ENCODE data around the gene MANBA. TPM values are rescaled to one million over a fixed set of nuclear protein-coding genes. Genes with fewer than 3 reads are reported as not detected.
"Not testable (repeated sequence)": the region's sequence is repeated elsewhere in the genome, so short reads cannot be mapped to it uniquely, and the experiment has no call there.

Gene MANBA
- polyA plus RNA-seq, 12 donors = 8.7 to 16.5 (median 11.3) TPM; not detected in 1

GRCh38 chr4:102726068-102726467, 34.7 kb downstream of the MANBA start:
- no peak for DNase-seq

GRCh38 chr4:102725229-102725628, 35.5 kb downstream of the MANBA start:
- no peak for DNase-seq

DNA sequence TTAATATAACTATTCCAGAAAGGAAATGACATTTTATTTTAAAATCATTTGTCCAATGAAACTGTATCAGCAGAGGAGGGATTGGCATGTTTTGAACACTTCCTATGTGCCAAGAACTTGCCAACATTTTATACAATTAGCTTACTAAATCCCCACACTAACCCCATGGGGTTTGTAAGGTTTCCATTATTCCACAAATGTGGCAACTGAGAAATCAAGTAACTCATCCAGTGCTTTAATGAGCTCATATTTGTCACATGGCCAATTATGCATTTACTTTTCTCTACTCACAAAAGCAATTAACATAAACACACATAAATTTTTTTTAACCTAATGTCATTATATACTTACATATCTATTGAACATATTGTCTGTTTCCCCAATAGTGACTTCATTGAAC, 37.3 kb downstream of the MANBA start:
- no peak for DNase-seq

- DNase-seq = no peak
Measured at GRCh38 chr4:102722740-102723139, 38.0 kb downstream of the MANBA start.

- not testable (repeated sequence) for DNase-seq
Measured at GRCh38 chr4:102718833-102719575, 41.8 kb downstream of the MANBA start.

DNA sequence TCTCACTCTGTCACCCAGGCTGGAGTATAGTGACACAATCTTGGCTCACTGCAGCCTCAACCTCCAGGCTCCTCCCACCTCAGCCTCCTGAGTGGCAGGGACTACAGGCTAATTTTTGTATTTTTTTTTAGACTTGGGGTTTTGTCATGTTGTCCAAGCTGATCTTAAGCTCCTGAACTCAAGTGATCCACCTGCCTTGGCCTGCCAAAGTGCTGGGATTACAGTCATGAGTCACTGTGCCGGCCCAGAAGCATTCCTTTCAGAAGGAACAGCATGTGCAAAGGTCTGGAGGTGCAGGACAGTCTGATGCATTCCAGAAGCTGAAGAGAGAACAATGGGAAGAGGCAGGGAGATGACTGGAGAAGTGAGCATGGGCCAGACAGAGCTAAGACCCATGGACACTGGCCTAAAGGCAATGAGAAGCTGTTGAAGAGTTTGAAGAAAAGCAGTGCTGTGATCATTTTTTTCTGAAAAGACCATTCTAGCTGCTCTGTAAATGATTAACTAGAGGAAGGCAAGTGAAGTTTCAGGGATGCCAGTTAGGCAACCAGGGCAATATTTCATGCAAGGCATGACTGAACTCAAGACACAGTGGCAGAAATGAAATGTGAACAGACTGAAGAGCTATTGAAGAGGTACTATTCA, 43.2 kb downstream of the MANBA start:
- no peak for DNase-seq

DNA sequence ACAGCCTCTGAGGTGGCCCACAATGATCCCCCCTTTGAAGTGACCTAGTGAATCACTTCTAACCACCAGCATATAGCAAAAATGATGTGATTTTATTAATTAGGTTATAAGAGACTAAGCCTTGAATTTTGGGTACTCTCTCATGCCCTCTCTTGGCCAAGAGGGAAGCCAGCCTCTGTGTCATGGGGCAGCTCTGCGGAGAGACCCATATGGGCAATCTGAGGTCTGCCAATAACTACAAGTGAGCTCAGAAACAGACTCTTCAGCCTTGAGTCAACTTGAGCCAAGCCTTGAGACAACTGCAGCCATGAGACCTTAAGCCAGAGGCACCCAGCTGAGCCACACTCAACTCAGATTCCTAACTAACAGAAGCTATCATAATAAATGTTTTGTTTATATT, 45.7 kb downstream of the MANBA start:
- no peak for DNase-seq

- DNase-seq = not testable (repeated sequence)
Measured at GRCh38 chr4:102713774-102714173, 47.0 kb downstream of the MANBA start.

- DNase-seq = no peak
Measured at GRCh38 chr4:102713096-102713495, 47.7 kb downstream of the MANBA start.

GRCh38 chr4:102710986-102711385, 49.8 kb downstream of the MANBA start:
- no peak for DNase-seq

DNA sequence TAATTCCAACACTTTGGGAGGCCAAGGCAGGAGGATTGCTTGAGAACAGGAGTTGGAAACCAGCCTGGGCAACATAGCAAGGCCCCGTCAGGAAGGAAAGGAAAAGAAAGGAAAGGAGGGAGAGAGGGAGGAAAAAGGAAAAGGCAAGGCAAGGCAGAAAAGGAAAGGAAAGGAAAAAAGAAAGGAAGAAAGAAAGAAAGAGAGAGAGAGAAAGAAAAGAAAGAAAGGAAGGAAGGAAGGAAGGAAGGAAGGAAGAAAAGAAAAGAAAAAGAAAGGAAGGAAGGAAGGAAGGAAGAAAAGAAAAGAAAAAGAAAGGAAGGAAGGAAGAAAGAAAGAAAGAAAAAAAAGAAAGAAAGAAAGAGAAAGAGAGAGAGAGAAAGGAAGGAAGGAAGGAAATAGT, 51.7 kb downstream of the MANBA start:
- DNase-seq = not testable (repeated sequence)

DNA sequence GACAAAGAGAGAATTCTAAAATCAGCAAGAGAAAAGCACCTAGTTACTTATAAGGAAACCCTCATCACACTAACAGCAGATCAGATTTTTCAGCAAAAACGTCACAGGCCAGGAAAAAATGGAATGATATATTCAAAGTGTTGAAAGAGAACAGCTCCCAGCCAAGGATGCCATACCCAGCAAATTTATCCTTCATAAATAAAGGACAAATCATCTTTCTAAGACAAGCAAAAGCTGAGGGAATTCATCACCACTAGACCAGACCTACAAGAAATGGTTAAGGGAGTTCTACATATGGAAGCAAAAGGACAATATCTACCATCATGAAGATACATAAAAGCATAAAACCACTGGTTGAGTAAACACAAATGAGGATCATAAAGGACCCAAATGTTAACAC, 53.6 kb downstream of the MANBA start:
- DNase-seq = no peak

GRCh38 chr4:102705391-102705935, 55.3 kb downstream of the MANBA start:
- no peak for DNase-seq

- DNase-seq = peak; percentile 77
Measured at GRCh38 chr4:102696758-102697157, 64.0 kb downstream of the MANBA start.

DNA sequence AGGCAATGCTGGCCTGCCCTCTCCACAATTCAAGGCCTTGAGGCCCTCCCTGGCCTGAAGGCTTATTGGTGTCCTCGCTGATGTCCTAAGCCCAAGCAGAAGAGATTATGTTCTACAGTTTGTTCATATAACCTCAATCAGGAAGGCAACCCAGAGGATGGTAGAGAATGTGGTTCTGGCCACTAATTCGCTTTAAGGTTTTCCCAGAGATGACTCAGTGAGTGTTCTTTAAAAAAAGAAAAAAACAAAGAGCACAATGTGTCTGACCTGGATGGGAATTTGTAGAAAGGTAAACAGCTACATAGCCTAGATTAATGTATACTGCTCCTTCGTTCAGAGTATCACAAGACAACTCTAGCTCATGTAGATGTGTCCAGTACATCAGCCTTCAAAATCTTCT, 66.0 kb downstream of the MANBA start:
- no peak for DNase-seq

DNA sequence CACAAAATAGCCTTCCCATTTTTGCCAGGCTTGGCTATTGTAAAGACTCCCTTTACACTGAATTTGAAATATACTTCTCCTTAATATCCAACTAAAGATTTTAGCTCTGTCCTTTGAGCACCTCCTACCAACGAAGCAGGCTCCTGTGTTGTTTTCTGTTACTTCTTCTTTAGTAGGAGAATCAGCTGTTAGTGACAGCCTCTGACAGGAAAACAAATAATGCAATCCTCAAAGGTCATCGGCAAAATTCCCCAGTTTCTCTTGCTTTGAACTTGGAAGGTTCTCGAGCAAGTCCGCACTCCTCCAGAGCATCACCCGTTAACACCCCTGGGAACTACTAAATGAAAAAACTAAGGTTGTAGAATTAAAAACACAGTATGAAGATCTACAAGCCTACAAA, 66.9 kb downstream of the MANBA start:
- DNase-seq = no peak

DNA sequence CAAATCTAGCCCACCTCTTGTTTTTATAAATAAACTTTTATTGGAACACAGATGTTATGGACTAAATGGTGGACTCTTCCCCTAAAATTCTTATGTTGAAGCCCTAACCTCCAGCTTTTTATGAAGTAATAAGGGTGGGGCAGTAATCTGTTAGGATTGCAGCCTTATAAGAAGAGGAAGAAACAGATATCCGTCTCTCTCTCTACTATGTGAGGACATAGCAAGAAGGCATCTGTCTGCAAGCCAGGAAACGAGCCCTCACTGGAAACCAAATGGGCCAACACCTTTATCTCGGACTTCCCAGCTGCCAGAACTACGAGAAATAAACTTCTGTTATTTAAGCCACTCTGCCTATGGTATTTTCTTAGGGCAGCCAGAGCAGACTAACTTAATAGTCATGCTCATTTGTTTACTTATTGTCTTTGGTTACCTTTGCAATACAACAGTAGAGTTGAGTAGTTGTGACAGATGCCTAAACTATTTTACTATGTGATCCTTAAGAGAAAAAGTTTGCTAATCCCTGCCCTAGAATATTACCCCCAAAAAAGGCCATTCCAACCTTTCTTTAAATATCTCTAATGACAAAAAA, 67.4 kb downstream of the MANBA start:
- DNase-seq = no peak

DNA sequence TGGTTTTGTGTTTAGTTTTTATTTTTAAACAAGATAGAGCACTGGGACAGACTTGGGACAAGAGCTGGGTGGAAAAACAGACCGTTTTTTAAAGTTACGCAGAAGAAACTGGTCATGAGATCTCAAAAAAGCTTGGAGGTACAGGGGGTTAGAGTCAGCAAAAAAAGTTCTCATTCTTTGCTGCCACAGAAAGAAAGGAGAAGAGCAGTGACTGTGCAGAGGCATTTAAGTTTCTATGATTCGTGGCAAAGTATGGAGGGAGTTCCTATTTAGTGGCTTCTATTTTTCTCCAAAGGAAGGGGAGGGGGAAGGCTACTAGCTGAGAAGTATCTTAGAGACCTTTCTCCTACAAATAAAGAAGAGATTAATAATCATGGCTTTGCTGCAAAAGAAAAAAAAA, 68.3 kb downstream of the MANBA start:
- DNase-seq = no peak

- DNase-seq = no peak
Measured at GRCh38 chr4:102687982-102688433, 72.8 kb downstream of the MANBA start.

GRCh38 chr4:102687373-102687981, 73.3 kb downstream of the MANBA start:
- no peak for DNase-seq

DNA sequence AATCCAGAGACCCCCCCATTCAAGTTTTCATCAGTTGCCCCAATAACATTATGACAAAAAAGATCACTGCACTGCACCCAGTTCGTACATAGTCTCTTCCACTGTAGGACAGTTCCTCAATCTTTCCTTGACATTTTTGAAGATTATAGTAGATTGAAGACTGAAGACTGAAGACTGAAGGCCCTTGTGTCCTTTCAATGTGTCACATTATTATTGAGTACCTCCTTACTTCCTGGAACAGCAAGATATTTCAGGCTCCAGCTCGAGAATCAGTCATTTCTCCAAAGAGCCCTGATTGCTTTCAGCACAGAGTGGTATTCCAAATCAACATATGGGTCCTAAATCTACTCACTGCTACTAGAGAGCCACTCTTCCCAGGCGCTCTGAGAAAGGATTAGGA, 75.0 kb downstream of the MANBA start:
- DNase-seq = no peak

DNA sequence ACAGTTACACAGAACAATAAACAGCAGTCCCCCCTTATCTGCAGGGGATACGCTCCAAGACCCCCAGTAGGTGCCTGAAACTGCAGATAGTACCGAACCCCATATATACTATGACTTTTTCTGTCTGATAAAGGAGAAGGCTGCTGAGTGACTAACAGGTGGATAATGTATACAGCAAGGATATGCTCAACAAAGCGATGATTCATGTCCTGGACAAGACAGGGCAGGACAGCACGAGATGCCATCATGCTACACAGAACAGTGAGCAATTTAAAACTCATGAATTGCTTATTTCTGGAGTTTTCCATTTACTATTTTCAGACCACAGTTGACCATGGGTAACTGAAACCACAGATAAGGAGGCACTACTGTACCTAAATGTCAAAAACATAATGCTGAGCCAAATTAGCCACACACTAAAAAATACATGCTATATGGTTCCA, 76.1 kb downstream of the MANBA start:
- DNase-seq = no peak
